NCI-H1092 (cell line): Measurements from ENCODE around the gene BLID.

ENCODE experiments used
- DNase-seq: peaks from one replicate; lab custom pipeline; 2025; lab: John Stamatoyannopoulos, UW

BLID gene

DNA sequence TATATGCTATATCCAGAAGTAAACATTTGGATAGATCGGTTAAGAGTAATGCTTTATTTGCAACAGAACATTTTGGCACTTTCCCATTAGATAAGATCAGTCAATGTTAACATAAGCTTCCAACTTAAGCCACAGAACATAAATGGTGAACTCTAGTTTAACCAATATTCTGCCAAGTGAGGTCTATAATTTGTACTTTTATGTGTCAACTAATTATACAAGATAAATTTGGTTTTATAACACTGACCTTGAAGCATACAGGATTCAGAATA, 23.5 kb upstream of the BLID start:
- DNase-seq = no peak

GRCh38 chr11:122138744-122139594, 23.0 kb upstream of the BLID start:
- no peak for DNase-seq

DNA sequence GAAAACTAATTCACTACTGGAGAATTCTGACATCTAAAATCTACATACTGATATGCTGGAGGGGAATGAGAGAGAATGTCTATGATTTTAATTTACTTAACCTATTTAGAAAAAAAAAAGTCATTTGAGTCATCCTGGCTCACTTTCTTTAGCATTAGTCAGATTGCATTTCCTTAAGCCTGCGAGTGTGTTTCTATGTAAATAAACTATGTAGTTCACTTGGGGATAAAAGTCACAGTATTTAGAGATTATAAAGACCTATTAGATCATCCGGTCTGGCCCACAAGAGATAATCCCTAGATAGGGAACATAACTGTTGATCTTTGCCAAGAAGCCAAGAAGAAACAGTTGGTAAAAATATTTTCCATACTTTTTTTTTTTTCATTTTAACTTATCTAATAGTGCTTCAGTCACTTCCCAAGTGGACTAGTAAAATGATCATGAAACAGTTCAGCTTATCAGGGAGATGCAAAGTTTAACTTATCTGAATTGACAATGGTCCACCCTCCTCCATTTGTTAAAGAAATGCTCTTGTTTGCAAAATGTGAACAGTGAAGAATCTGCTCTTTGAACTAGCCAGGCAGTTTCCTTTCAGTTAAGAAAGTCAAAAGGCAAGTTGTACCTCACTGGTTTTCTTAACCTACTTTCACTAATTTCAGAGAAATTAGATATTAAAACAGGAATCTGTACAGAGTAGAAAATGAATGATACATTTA, 21.2 kb upstream of the BLID start:
- no peak for DNase-seq

DNA sequence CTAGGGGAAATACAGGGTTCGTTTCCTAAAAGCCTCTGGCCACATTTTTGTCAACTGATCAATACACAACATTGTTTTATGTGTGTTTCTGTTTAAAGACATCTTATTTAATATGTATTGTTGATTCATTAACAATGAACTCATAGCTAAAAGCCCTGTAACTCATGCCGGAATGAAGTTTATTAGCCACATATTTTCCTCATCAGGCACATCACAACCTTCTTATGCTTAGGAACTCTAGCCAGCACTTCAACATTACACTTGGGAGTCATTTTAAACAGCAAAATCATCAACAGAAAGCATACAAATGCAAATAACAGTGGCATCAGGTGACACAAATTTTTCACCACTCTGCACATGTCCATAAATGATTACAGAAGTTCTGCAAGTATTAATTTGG, 15.1 kb upstream of the BLID start:
- DNase-seq = no peak

DNA sequence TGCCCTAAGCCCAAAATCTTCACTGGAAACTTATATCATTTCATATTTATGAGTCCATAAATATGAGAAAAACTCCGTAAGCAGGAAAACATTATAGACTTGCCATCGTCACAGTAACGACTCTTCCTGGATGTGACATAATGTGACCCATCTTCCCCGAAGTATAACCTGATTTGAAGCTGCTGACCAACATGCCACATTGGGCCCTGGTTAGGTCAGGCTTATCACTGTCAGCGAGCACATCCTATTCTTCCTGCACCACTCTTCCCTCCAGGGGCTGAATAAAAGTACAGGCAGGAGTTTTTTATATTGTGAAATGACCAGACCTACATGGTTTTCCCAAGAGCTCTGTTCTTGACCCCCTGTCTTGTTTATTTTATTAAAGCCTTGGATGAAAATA, 12.1 kb upstream of the BLID start:
- DNase-seq = no peak

- no peak for DNase-seq
Observed at GRCh38 chr11:122127020-122127419, 11.0 kb upstream of the BLID start.

GRCh38 chr11:122126024-122126688, 10.1 kb upstream of the BLID start:
- DNase-seq = no peak

- DNase-seq = no peak
Observed at GRCh38 chr11:122123263-122123929, 7.4 kb upstream of the BLID start.

DNA sequence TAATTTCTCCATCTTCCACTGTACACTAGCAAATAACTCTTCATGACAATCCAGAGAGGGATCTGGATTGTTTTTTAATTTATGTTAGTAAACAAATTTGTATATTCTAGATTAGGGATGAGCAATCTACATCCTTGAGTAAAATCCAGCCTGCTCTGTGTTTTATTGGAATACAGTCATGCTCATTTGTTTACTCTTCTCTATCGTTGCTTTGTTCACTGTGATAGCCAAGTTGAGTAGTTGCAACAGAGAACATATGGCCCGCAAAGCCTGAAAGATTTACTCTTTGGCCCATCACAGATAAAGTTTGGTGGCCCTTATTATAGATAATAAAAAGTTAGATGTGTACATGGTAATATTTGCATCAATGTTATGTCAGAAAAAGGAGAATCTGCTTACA, 6.2 kb upstream of the BLID start:
- no peak for DNase-seq

DNA sequence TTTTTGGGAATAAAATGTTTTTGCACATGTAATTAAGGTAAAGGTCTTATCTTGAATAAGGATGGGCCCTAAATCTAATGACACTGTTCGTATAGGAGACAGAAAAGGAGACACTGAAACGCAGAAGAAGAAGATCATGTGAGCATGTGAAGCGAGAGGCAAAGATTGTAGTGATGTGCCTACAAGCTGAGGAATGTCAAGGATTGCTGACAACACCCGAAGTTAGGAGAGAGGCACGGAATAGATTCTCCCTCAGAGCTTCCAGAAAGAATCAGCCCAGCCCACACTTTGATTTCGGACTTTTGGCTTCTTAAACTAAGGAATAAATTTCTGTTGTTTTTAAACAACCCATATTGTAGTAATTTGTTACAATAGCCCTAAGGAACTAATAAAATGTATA, 4.1 kb upstream of the BLID start:
- DNase-seq = no peak

DNA sequence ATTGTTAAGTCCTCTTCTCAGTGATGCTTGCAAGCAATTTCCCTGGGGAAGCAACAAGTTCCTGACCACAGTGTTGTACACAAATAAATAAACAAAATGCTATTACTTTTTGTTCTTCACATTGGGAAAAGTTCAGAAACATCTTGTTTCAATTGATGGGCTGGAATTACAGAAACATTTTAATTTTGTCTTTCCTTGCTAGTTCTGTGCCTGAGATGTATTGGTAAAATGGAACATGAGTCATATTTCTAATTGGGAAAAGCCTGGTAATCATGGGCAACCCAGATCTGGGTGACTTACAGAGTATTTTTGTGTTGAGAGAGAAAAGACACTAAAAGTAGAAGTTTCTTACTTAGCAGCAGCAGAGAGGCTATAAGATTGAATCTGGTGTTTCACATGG, 576 bp upstream of the BLID start:
- DNase-seq = no peak

- DNase-seq = no peak
Observed at GRCh38 chr11:122114976-122115375, 1.0 kb downstream of the BLID start.

- DNase-seq = no peak
Observed at GRCh38 chr11:122113836-122114825, 1.9 kb downstream of the BLID start.

GRCh38 chr11:122112470-122113365, 3.3 kb downstream of the BLID start:
- DNase-seq = no peak

GRCh38 chr11:122109932-122110331, 6.1 kb downstream of the BLID start:
- no peak for DNase-seq

GRCh38 chr11:122108828-122109227, 7.2 kb downstream of the BLID start:
- DNase-seq = no peak

GRCh38 chr11:122108192-122108799, 7.7 kb downstream of the BLID start:
- peak; percentile 61 for DNase-seq

DNA sequence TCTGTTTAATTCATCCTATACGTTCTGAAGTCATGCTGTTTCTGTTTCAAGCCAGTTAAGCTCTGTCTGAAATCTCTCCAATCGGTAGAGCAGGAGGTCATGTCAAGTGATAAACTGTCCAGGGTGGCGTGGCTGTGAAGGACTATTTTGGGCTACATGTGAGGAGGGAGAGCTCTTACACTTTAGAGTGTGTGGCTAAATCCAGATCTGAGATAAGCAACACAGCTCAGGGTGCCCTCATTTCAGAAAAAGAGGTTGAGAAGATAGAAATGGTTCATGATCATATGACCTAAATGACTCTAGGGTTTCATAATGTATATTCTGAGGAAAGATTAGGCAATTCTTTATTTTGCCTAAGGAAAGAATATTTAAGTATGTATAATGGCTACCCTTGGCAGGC, 8.4 kb downstream of the BLID start:
- DNase-seq = no peak

- DNase-seq = no peak
Observed at GRCh38 chr11:122107045-122107444, 9.0 kb downstream of the BLID start.
